Progenitor cell of endocrine pancreas (in vitro differentiated cells): Measurements from ENCODE around the gene CLDN2. TPM values are rescaled to one million over a fixed set of nuclear protein-coding genes. Genes with fewer than 3 reads are reported as not detected.

ENCODE experiments used
- DNase-seq: peaks from one replicate; pipeline ENCODE4 v3.0.0; 2021; ENCODE audit warnings: low spot score; ENCODE audit not compliant: unreplicated experiment
- H3K27ac Mint-ChIP-seq: 2 replicates; pipeline ENCODE4 v1.8.0; 2021; ENCODE audit warnings: mild to moderate bottlenecking, moderate library complexity, mixed read lengths
- H3K27me3 Mint-ChIP-seq: 2 replicates; pipeline ENCODE4 v1.8.0; 2021; ENCODE audit warnings: mixed read lengths
- H3K36me3 Mint-ChIP-seq: 2 replicates; pipeline ENCODE4 v1.8.0; 2022; ENCODE audit warnings: mixed read lengths; ENCODE audit not compliant: insufficient read depth
- H3K4me1 Mint-ChIP-seq: 2 replicates; pipeline ENCODE4 v1.8.0; 2021; ENCODE audit warnings: low read depth, mixed read lengths
- H3K4me3 Mint-ChIP-seq: 2 replicates; pipeline ENCODE4 v1.8.0; 2021; ENCODE audit warnings: low read depth, mild to moderate bottlenecking, moderate library complexity, mixed read lengths
- H3K9me3 Mint-ChIP-seq: 2 replicates; pipeline ENCODE4 v1.8.0; 2021; ENCODE audit warnings: low read depth, mixed read lengths
- total RNA-seq: library from RNA; stranded (reverse); gene quantifications from 2 replicates; pipeline ENCODE4 v1.2.1, GENCODE V29; 2021
- TF ChIP-seq, protein P1 (sequence below): fragments of 200-600 bp; sonication (generic); IDR thresholded peaks from one replicate; pipeline ENCODE4 v1.5.0; 2021; ENCODE audit warnings: antibody characterized with exemption, mild to moderate bottlenecking; ENCODE audit not compliant: unreplicated experiment

The CLDN2 gene
- total RNA-seq, 1 donor from 2014 or later, result 1.2 TPM

DNA sequence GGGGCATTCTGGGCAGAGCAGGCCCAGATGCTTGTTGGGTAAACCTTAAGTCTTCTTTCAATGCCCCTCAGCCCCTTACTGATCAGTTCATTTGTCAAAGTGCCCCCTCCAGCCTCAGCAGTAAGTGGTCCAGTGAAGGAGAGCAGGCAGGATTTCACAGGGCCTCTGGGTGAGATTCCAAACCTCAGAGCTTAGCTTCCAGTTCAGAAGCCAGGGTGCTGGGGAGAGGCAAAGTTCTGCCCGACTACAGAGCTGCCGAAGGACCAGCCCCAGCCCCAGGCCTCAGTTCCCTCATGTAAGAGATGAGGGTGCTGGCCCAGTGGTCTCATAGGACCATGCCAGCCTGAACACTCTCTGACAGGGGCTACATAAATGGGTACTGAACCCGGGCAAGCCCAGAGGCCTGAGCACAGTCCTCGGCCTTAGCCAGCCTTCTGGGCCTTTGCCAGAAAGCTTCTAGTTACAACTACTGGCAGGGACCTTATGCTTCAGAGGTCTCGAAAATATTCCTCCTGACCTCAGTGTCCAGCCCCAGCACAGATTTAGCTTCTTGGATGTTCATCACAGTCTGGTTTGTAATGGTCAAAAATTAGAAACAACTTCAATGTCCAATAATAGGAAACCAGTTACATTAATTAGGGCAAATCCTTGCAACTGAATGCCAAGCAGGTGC is 16.2 kb upstream of the CLDN2 start:
- Mint-ChIP-seq H3K36me3 (no peaks in the 10 kb centered on the region), H3K4me3 (no peak overlapping the region), H3K27me3 (no peaks in the 10 kb centered on the region), H3K27ac (no peak overlapping the region), H3K4me1 (peaks cover 4% of the 10 kb centered on the region), H3K9me3 (peaks cover 22% of the 10 kb centered on the region)
- DNase-seq, result no peak
- TF ChIP-seq, protein P1, sequence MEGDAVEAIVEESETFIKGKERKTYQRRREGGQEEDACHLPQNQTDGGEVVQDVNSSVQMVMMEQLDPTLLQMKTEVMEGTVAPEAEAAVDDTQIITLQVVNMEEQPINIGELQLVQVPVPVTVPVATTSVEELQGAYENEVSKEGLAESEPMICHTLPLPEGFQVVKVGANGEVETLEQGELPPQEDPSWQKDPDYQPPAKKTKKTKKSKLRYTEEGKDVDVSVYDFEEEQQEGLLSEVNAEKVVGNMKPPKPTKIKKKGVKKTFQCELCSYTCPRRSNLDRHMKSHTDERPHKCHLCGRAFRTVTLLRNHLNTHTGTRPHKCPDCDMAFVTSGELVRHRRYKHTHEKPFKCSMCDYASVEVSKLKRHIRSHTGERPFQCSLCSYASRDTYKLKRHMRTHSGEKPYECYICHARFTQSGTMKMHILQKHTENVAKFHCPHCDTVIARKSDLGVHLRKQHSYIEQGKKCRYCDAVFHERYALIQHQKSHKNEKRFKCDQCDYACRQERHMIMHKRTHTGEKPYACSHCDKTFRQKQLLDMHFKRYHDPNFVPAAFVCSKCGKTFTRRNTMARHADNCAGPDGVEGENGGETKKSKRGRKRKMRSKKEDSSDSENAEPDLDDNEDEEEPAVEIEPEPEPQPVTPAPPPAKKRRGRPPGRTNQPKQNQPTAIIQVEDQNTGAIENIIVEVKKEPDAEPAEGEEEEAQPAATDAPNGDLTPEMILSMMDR, result no peak

DNA sequence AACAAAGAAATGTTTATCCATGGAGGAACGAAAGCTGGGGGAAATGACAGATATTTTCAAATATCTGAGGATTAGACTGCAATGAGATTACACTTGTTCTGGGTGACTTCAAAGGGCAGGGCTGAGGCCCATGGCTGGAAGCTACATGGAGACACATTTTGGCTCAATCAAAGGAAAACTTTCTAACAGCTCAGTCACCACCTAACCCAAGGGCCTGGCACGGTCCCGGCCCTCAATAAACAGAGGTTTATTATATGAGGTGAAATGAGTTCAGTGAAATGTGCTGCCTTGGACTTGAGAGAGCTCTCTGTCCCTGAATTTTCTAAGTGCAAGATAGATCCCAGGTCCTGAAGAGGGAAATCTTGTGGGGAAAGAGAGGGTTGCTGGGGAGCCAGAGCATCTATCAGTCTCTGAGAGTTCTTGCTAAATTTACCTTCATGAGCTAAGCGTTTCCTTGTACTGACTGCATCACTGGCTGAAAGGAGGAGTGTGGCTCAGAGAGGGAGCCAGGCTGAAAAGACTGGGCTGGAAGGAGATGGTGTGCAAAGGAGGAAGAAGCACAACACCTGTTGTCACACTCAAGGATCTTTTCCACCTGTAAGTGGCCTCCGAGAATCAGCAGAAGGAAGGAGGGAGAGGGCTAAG is 15.0 kb upstream of the CLDN2 start:
- TF ChIP-seq, protein P1, result no peak
- no peak for DNase-seq
- no peak overlapping the region for H3K27ac Mint-ChIP-seq
- H3K36me3 Mint-ChIP-seq, result no peaks in the 10 kb centered on the region
- no peaks in the 10 kb centered on the region for H3K27me3 Mint-ChIP-seq
- H3K4me3 Mint-ChIP-seq, result no peak overlapping the region
- H3K4me1 Mint-ChIP-seq, result peaks cover 2% of the 10 kb centered on the region
- H3K9me3 Mint-ChIP-seq, result peaks cover 19% of the 10 kb centered on the region

DNA sequence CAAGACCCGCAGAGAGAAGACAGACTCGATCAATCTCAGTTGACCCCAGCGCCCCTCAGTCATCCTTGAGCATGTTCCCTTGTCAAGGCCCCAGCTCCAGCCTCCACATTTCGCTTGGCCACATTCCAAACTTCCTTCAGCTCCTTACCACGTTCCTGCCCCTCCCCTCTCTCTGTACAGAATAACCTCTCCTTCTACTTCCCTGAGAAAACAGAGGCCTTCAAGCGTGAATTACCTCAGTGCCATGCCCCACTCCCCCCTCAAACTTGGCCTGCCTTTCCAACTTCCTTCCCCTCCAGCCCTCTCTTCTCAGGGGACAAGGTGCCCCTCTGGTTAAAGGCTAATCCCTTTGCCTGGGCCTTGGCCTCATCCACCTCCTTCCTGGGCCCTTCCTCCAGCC is 13.8 kb upstream of the CLDN2 start:
- Mint-ChIP-seq H3K9me3 (peaks cover 21% of the 10 kb centered on the region), H3K4me1 (peaks cover 2% of the 10 kb centered on the region)

DNA sequence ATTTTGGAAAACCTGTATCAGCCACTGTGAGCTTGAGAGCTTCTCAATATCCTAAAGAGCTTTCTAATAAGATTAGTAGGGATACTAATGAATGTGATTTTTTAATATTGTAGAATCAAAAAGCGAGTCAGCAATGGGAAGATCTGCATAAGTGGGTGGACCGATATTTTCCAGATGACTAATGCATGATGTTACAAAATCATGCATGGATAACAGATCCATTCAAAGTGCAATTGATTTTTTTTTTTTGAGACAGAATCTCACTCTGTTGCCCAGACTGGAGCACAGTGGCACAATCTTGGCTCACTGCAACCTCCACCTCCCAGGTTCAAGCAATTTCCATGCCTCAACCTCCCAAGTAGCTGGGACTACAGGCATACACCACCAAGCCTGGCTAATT is 7.3 kb upstream of the CLDN2 start:
- Mint-ChIP-seq H3K4me1 (peaks cover 3% of the 10 kb centered on the region), H3K4me3 (no peak overlapping the region), H3K27ac (no peak overlapping the region), H3K27me3 (no peaks in the 10 kb centered on the region), H3K9me3 (peaks cover 29% of the 10 kb centered on the region), H3K36me3 (no peaks in the 10 kb centered on the region)
- TF ChIP-seq, protein P1, result no peak
- DNase-seq, result no peak

More for the DNA sequence above, 13.8 kb upstream of the CLDN2 start:
- DNase-seq, result no peak
- Mint-ChIP-seq H3K27ac (no peak overlapping the region), H3K4me3 (no peak overlapping the region), H3K36me3 (no peaks in the 10 kb centered on the region), H3K27me3 (no peaks in the 10 kb centered on the region)
- TF ChIP-seq, protein P1, result no peak

DNA sequence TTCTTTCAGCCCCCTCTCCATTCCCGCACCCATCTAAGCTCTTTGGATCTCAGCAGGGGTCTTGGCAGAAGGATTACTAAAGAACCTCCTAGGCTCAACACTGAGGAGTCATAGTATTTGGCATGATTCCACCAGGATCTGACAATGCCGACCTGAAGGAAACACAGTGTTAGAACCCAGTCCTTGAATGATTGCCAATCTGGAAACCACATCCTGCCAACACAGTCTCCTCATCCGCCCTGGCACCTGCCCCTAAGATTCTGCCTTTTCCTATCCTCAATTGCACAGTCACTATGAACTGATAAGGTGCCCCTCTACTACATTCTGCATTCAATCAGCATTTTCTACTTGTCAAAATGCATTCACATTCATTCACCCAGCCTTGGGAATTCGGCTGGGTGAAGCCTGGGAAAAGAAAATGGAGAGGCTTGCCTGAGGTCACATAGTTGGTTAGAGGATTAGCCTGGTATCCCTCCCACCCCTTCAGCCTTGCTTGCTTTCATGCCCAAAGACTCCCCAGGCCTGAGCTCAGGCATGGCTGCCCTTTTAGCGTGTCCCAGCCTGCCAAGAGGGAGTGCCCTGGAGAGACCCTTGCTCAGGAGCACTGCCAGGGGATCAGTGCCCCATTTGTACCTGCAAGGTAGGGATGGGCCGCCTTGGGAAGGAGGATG is 2.2 kb upstream of the CLDN2 start:
- H3K9me3 Mint-ChIP-seq, result peaks cover 16% of the 10 kb centered on the region
- peaks cover 8% of the 10 kb centered on the region for H3K4me1 Mint-ChIP-seq
- DNase-seq, result no peak
- no peaks in the 10 kb centered on the region for H3K36me3 Mint-ChIP-seq
- no peaks in the 10 kb centered on the region for H3K27me3 Mint-ChIP-seq
- TF ChIP-seq, protein P1, result no peak
- no peak overlapping the region for H3K4me3 Mint-ChIP-seq
- no peak overlapping the region for H3K27ac Mint-ChIP-seq
